Uterus (tissue), 4 donors: Measurements from ENCODE around the gene SLC35F1. TPM values are rescaled to one million over a fixed set of nuclear protein-coding genes. Genes with fewer than 3 reads are reported as not detected.

Experiments used
- DNase-seq, 2 donors: peaks; one replicate each; pipeline ENCODE4 v3.0.0-alpha.2; 2019 to 2020
- H3K27ac ChIP-seq, 2 donors: fragments of 200-600 bp; sonication (generic); 1 replicate in 1 of 2; 2 replicates in 1 of 2; pipeline ENCODE4 v1.5.1; 2016 to 2018
- H3K27me3 ChIP-seq, 2 donors: fragments of 200-600 bp; sonication (generic); one replicate each; pipeline ENCODE4 v1.5.1; 2018 to 2019; ENCODE audit warnings: control low read depth in 1 of 2
- H3K36me3 ChIP-seq, 2 donors: fragments of 200-600 bp; sonication (generic); one replicate each; pipeline ENCODE4 v1.5.1; 2019; ENCODE audit warnings: control low read depth in 1 of 2
- H3K4me1 ChIP-seq, 2 donors: fragments of 200-600 bp; sonication (generic); one replicate each; pipeline ENCODE4 v1.5.1; 2018 to 2019; ENCODE audit warnings: control low read depth in 1 of 2
- H3K4me3 ChIP-seq, 2 donors: fragments of 200-600 bp; sonication (generic); 1 replicate in 1 of 2; 2 replicates in 1 of 2; pipeline ENCODE4 v1.5.1; 2018 to 2019; ENCODE audit warnings: mild to moderate bottlenecking in 1 of 2
- H3K9me3 ChIP-seq, 2 donors: fragments of 200-600 bp; sonication (generic); one replicate each; pipeline ENCODE4 v1.5.1; 2019; ENCODE audit warnings: control low read depth in 1 of 2
- CTCF ChIP-seq, 4 experiments: fragments of 200-600 bp in 2 of 4; fragments of 450-650 bp in 2 of 4; sonication (generic) in 2 of 4; IDR thresholded peaks; one replicate each; pipeline ENCODE4 v1.5.1; 2016 to 2019; ENCODE audit warnings: antibody characterized with exemption in 4 of 4, mild to moderate bottlenecking in 2 of 4, moderate library complexity in 1 of 4
- POLR2A ChIP-seq, 2 donors: fragments of 450-650 bp; IDR thresholded peaks; one replicate each; pipeline ENCODE4 v1.6.1; 2016; ENCODE audit warnings: antibody characterized with exemption in 2 of 2, mild to moderate bottlenecking in 1 of 2, moderate library complexity in 1 of 2
- intact Hi-C: fragments of 100-400 bp; cut with DNase I; formaldehyde crosslinking; loops from one replicate; pipeline ENCODE4 v1.15.1; 2023; ENCODE audit warnings: low total_unique reads
- total RNA-seq, 4 donors: library from RNA; depleted of rRNA in 3 of 4; stranded (reverse); fragments of >200 nt in 3 of 4; gene quantifications; one replicate each; pipeline versions ENCODE4 v1.1.0 to v1.2.4, GENCODE V29; 2014 to 2023
- donor health status: DM: yes; HTN: yes; CAD: no.

SLC35F1 gene
- total RNA-seq, 4 donors from 2014 or later, result 1.0 to 12.1 (median 9.7) TPM

- no peak for TF ChIP-seq CTCF (IDR thresholded peaks at IDR 0.05)
- no peak for TF ChIP-seq POLR2A (IDR thresholded peaks at IDR 0.05)
- Histone ChIP-seq H3K4me3 (no peak overlapping the region), H3K4me1 (peaks cover 0 to 4% of the 10 kb centered on the region in 2 donors), H3K27me3 (no peaks in the 10 kb centered on the region), H3K9me3 (no peaks in the 10 kb centered on the region), H3K27ac (peak overlapping the region; percentile 69 to 84), H3K36me3 (no peaks in the 10 kb centered on the region)
- peak; percentile 35 to 49 for DNase-seq
- intact Hi-C loops, result no loop called here
These were observed 419.6 kb downstream of the SLC35F1 start for GRCh38 chr6:118326712-118327111.

DNA sequence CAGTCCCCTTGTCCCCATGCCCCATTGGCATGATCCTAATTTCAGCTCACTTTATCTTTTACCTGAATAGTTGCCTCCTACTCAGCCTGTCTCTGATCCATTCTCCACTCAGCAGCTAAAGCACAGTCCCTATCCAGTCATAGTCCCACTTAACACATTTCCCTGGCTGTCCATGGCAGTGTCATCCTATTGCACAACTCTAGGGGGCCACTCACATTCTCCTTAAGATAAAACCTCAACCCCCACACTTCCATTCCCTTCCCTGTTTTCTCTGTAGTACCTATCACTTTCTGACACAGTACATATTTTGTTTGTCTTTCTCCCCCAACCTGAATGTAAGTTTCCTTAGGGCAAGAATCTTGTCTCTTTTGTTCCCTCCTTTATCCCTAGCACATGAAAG, 420.2 kb downstream of the SLC35F1 start:
- H3K27me3 ChIP-seq, result no peaks in the 10 kb centered on the region
- H3K9me3 ChIP-seq, result no peaks in the 10 kb centered on the region
- H3K4me1 ChIP-seq, result peaks cover 0 to 4% of the 10 kb centered on the region in 2 donors
- DNase-seq, result no peak
- H3K4me3 ChIP-seq, result no peak overlapping the region
- H3K36me3 ChIP-seq, result no peaks in the 10 kb centered on the region
- H3K27ac ChIP-seq, result peak overlapping the region; percentile 69 to 84
- TF ChIP-seq POLR2A (IDR thresholded peaks at IDR 0.05), result no peak
- no peak for TF ChIP-seq CTCF (IDR thresholded peaks at IDR 0.05)
- intact Hi-C loops, result no loop called here

DNA sequence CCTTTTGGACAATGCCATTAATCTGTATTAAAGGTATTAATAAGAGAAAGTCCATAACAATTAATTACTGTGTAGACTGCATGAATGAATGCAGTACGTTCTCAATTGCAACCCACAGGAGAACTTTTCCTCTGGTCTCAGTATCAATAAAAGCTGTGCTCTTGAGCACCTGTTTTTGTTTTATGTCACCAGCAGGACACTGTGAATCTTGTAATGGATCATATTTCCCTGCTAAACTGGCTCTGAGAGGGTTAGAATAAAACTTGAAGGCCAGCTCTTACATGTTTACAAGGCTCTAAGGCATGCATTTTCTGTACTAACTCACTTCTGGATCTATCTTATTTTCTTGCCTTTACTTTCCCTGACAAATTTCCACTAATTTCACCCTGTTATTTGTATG, 426.7 kb downstream of the SLC35F1 start:
- H3K27me3 ChIP-seq, result no peaks in the 10 kb centered on the region
- H3K9me3 ChIP-seq, result no peaks in the 10 kb centered on the region
- TF ChIP-seq CTCF (IDR thresholded peaks at IDR 0.05), result no peak
- intact Hi-C loops, result no loop called here
- no peaks in the 10 kb centered on the region for H3K4me1 ChIP-seq
- no peak for DNase-seq
- no peak overlapping the region for H3K4me3 ChIP-seq
- no peaks in the 10 kb centered on the region for H3K36me3 ChIP-seq
- H3K27ac ChIP-seq, result no peak overlapping the region

DNA sequence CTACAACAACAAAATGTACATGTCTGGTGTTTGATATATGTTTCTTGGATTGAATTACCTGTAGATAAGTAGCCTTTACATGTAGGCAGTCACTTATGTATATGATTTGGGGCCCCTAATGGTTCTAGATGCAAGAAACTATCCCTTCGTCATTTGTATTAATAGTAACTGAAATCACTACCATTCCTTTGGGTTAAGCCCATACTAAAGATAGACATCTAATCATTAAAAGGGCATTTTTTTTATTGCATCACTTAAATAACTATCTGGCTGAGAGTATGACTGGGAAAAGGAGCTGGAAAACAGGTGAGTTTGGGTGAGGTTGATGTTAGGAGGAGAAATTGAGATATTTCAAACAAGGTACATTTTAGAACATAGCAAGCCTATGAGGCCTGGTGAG, 427.6 kb downstream of the SLC35F1 start:
- no peaks in the 10 kb centered on the region for H3K9me3 ChIP-seq
- no peak for DNase-seq
- no peak overlapping the region for H3K4me3 ChIP-seq
- no peak overlapping the region for H3K27ac ChIP-seq
- H3K27me3 ChIP-seq, result no peaks in the 10 kb centered on the region
- H3K4me1 ChIP-seq, result no peaks in the 10 kb centered on the region
- no peaks in the 10 kb centered on the region for H3K36me3 ChIP-seq
- intact Hi-C loops, result no loop called here
- TF ChIP-seq CTCF (IDR thresholded peaks at IDR 0.05) (no peak), POLR2A (IDR thresholded peaks at IDR 0.05) (no peak)

- no peak for DNase-seq
- H3K36me3 ChIP-seq, result no peaks in the 10 kb centered on the region
- intact Hi-C loops, result no loop called here
- H3K9me3 ChIP-seq, result no peaks in the 10 kb centered on the region
- TF ChIP-seq POLR2A (IDR thresholded peaks at IDR 0.05), result no peak
- TF ChIP-seq CTCF (IDR thresholded peaks at IDR 0.05), result no peak
- no peak overlapping the region for H3K27ac ChIP-seq
- H3K4me1 ChIP-seq, result no peaks in the 10 kb centered on the region
- H3K4me3 ChIP-seq, result no peak overlapping the region
- H3K27me3 ChIP-seq, result no peaks in the 10 kb centered on the region
These were observed 428.3 kb downstream of the SLC35F1 start for GRCh38 chr6:118335325-118335816.
